Activated CD4-positive, alpha-beta T cell treated with anti-CD3 and anti-CD28 coated beads for 24 hours (primary cell): ENCODE data around the gene EPHA2.
"Not testable (repeated sequence)": the region's sequence is repeated elsewhere in the genome, so short reads cannot be mapped to it uniquely, and the experiment has no call there.

Source experiments
- DNase-seq, 2 donors: peaks; one replicate each; pipeline ENCODE4 v3.0.0-alpha.2; 2020; ENCODE audit warnings: low read depth in 2 of 2

Gene EPHA2

DNA sequence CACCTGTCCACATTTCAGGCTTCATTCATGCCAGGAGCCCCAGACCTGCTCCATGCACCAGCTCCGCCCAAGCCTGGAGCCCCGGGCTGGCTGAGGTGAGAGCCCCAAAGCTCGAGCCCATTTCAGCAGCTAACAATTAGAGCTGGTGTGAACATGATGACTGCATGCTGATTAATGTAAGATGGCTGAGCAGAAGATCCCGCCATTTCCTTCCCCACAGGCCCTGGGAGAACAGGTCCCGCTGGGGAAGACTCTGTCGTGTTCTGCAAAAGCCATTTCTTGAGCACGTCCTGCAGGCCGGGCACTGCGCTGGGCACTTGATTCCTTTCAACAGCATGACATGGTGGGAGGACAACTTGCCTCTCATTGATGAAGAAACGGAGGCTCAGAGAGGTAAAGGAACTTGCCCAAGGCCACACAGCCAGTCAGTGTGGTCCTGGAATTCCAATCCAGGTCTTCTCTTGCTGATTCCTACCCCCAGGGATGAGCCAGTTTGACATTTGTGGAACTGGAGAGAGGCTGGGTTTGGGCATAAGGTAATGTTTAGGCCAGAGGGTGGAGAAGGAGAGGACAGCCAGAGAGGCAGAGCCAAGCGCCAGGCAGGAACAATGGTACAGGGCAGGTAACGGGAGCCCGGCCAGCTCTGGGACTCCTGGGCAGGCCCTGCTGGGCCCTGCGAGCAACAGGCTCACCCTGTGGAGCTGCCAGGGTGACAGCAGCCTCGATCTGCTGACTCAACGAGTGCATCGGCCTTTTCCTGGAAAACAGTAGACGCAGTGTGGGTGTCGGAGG is 28.1 kb upstream of the EPHA2 start:
- DNase-seq = no peak

GRCh38 chr1:16183179-16183578 is 27.3 kb upstream of the EPHA2 start:
- DNase-seq = no peak

- DNase-seq = no peak
These were observed 26.2 kb upstream of the EPHA2 start for GRCh38 chr1:16181887-16182719.

- no peak for DNase-seq
These were observed 24.5 kb upstream of the EPHA2 start for GRCh38 chr1:16180291-16180824.

- DNase-seq = no peak
These were observed 23.0 kb upstream of the EPHA2 start for GRCh38 chr1:16178596-16179497.

GRCh38 chr1:16177306-16177705 is 21.4 kb upstream of the EPHA2 start:
- no peak for DNase-seq

GRCh38 chr1:16176653-16177052 is 20.8 kb upstream of the EPHA2 start:
- no peak for DNase-seq

DNA sequence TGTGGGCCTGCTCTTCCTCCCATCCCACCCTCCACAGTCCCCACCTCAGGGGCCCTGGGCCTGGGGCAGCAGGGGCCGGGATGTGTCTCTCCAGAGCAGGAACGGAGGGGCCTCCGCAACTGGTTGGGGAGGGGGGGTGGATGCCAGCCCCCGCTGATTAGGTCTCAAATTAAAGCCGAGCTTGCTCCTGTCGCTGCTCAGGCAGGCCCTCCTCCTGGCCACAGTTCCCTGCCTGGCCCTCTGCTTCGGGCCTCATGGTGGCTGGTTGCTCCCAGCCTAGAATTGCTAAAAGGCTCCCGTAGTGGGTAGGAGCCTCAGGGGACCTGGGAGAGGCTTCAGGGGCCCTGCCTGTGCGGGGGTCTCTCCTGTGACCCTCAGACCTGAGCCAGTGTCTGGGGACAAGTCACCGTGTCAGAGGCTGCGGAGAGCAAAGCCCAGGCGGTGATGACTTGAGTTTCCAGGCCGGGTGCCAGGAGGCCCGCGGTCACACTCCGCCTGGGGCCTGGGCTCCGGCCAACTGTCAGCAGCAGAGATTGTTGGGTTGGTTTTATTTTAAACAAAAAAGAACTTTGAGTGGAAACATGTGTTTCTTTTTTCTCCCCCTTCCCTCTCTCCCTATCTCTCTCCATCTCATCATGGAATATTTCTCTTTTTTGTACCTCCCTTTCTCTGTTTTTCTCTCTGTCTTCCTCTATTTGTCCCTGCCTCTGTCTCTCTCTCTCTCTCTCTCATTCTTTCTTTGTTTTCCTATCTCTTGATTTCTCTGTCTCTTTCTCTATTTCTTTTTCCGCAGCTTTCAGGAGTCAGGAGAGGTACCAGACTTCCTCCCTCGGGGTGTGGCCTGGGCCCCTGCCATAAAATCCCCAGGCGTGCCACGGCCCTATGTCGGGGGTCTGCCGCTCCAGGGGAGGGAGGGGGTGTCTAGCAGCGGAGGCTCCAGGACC is 20.0 kb upstream of the EPHA2 start:
- DNase-seq = no peak

DNA sequence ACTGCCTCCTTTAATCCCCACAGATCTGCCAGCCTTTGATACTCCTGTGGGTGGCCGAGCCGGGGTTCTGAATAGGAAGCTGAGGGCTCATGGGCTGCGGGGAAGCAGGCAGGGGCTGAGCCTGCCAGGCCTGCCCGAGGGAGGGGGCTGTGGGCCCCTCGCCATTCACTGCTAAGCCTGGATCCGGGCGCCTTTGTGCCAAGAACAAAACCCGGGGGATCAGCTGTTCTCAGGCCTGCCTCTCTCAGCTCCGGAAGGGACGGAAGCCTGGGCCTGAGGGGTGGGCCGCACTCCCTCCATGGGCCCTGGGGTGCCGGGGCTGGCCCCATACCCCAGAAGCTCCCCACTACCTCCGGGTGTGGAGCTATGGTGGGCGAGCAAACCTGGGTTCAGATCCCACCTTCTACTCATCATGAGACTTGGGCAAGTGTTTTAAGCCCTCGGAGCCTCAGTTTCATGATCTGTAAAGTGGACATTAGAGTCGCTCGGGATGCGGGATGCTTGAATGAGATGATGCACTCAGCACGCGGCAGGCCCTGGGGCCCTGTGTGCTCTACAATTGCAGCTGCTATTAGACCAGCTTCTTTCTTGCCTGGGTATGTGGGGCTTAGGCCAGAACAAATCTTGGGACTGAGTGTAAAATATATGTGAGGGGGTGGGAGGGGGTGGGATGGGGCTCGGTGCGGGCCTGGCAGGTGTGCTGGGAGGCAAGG is 19.2 kb upstream of the EPHA2 start:
- DNase-seq = no peak

DNA sequence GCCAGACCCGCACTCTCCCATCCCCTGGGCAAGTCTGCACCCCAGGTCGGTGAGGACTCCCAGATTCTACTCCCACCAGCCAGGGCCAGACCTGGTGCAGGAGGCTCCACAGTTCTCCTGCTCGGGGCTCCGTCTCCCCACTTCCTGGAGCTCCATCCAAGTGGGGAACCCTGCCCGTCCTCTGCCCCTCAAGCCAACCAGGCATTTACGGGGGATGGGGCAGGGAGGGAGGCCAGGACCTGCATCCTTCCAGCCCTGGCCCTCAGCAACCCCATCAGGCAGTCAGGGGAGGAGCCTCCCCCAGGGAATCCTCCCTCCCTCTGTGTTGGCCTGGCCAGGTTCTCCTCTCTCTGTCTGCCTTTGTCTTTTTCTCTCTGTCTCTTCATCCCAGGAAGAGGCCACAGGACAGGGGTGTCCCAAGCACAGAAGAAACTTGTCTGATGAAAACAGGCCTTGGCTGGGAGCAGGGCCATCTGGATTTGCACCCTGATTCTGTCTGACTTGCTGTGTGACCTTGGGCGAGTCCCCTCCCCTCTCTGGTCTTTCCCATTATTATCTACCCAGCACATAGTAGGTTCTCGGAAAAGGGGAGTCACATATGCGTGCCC is 18.5 kb upstream of the EPHA2 start:
- DNase-seq = no peak

GRCh38 chr1:16173447-16174260 is 17.8 kb upstream of the EPHA2 start:
- DNase-seq = no peak

DNA sequence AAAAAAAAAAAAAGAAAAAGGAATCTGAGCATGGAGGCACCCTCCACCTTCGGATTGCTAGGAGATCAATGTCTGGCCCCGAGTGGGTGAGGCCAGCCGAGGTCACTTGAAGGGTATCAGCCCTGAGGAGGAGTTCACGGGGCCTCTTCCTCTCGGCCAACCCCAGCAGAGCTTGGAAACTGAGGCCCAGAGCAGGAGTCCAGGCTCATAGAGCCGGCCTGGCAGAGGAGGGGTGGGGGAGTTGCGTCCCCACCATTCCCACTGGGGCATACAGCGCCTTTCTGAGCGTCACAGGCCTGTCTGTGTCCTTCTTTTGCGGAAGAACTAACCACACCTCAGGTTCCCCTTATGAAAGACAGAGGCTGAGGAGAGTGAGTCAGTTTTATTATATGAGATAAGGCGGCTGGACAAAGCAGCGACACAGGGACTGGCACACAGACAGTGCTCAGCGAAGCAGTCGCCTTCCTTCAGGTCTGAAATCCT is 17.1 kb upstream of the EPHA2 start:
- no peak for DNase-seq

GRCh38 chr1:16172218-16172830 is 16.5 kb upstream of the EPHA2 start:
- no peak for DNase-seq

GRCh38 chr1:16171314-16172151 is 15.7 kb upstream of the EPHA2 start:
- DNase-seq = no peak

DNA sequence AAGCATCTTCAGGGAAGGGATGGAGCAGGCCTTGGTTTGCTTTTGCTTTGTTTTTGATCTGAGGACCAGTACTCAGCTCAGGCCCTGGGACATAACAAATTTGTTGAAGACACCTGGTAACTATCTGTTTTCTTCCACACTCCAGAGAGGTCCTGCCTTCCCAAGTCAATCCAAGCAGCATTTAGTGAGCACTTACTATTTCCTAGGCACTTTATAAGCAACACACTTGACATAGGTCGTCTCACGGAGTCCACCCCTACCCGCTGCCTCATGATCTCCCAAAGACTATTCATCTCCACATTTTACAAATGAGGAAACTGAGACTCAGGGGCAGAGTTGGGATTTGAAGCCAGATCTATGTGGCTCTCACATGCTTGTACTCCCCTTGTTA is 14.4 kb upstream of the EPHA2 start:
- no peak for DNase-seq

- no peak for DNase-seq
These were observed 12.9 kb upstream of the EPHA2 start for GRCh38 chr1:16168622-16169360.

- not testable (repeated sequence) for DNase-seq
These were observed 12.3 kb upstream of the EPHA2 start for GRCh38 chr1:16168144-16168495.
